Esophagus squamous epithelium (tissue), 5 donors: Measurements from ENCODE around the gene CNTN1. TPM values are rescaled to one million over a fixed set of nuclear protein-coding genes. Genes with fewer than 3 reads are reported as not detected.

Experiments
- DNase-seq: peaks from one replicate; lab custom pipeline; 2025; lab: John Stamatoyannopoulos, UW
- H3K27ac ChIP-seq, 4 donors: fragments of 200-600 bp; sonication (generic); one replicate each; pipeline ENCODE4 v1.5.1; 2016 to 2019; ENCODE audit warnings: mild to moderate bottlenecking in 1 of 4
- H3K27me3 ChIP-seq, 4 donors: fragments of 200-600 bp; sonication (generic); 1 replicate in 3 of 4; 2 replicates in 1 of 4; pipeline versions ENCODE4 v1.5.1 to v1.6.0; 2017 to 2021; ENCODE audit warnings: antibody characterized with exemption in 1 of 4
- H3K36me3 ChIP-seq, 3 donors: fragments of 200-600 bp; sonication (generic); one replicate each; pipeline ENCODE4 v1.5.1; 2016 to 2019
- H3K4me1 ChIP-seq, 3 donors: fragments of 200-600 bp; sonication (generic); one replicate each; pipeline ENCODE4 v1.5.1; 2017 to 2019
- H3K4me3 ChIP-seq, 4 donors: fragments of 200-600 bp; sonication (generic); 1 replicate in 3 of 4; 2 replicates in 1 of 4; pipeline ENCODE4 v1.5.1; 2016 to 2019; ENCODE audit warnings: mild to moderate bottlenecking in 2 of 4, moderate library complexity in 1 of 4
- H3K9me3 ChIP-seq, 3 donors: fragments of 200-600 bp; sonication (generic); one replicate each; pipeline ENCODE4 v1.5.1; 2016 to 2019
- POLR2A ChIP-seq, 4 donors: fragments of 450-650 bp; IDR thresholded peaks; one replicate each; pipeline ENCODE4 v1.6.1; 2017; ENCODE audit warnings: antibody characterized with exemption in 4 of 4, mild to moderate bottlenecking in 4 of 4, moderate library complexity in 3 of 4
- WGBS, 2 donors: methylation state at CpG; one replicate each; pipeline ENCODE4 v1.1.5; 2018; 5-methylcytosine and 5-hydroxymethylcytosine counted together
- intact Hi-C: fragments of 100-400 bp; cut with DNase I; formaldehyde crosslinking; loops from one replicate; pipeline ENCODE4 v1.15.0; 2022
- total RNA-seq, 4 donors: library from RNA; depleted of rRNA; stranded (reverse); fragments of >200 nt; gene quantifications; one replicate each; pipeline ENCODE4 v1.1.0, GENCODE V29; 2016
- TF ChIP-seq, protein P1 (sequence below), 6 experiments: fragments of 450-650 bp in 4 of 6; fragments of 200-600 bp in 2 of 6; sonication (generic) in 2 of 6; IDR thresholded peaks; one replicate each; pipeline ENCODE4 v1.5.1; 2016 to 2019; ENCODE audit warnings: antibody characterized with exemption in 6 of 6, mild to moderate bottlenecking in 4 of 6, moderate library complexity in 4 of 6
- donor health status: DM: yes; HTN: yes; CAD: no.

CNTN1 gene
- total RNA-seq, 4 donors from 2014 or later, result 0.83 to 15.7 (median 5.8) TPM

GRCh38 chr12:40853221-40853620, 161.0 kb downstream of the CNTN1 start:
- intact Hi-C loops, result no loop called here
- H3K36me3 ChIP-seq, result no peaks in the 10 kb centered on the region
- no peak for TF ChIP-seq POLR2A (IDR thresholded peaks at IDR 0.05)
- TF ChIP-seq, protein P1, sequence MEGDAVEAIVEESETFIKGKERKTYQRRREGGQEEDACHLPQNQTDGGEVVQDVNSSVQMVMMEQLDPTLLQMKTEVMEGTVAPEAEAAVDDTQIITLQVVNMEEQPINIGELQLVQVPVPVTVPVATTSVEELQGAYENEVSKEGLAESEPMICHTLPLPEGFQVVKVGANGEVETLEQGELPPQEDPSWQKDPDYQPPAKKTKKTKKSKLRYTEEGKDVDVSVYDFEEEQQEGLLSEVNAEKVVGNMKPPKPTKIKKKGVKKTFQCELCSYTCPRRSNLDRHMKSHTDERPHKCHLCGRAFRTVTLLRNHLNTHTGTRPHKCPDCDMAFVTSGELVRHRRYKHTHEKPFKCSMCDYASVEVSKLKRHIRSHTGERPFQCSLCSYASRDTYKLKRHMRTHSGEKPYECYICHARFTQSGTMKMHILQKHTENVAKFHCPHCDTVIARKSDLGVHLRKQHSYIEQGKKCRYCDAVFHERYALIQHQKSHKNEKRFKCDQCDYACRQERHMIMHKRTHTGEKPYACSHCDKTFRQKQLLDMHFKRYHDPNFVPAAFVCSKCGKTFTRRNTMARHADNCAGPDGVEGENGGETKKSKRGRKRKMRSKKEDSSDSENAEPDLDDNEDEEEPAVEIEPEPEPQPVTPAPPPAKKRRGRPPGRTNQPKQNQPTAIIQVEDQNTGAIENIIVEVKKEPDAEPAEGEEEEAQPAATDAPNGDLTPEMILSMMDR (IDR thresholded peaks at IDR 0.05), result no peak
- H3K27me3 ChIP-seq, result no peaks in the 10 kb centered on the region
- no peak overlapping the region for H3K4me3 ChIP-seq
- no peaks in the 10 kb centered on the region for H3K4me1 ChIP-seq
- H3K27ac ChIP-seq, result no peak overlapping the region
- no peaks in the 10 kb centered on the region for H3K9me3 ChIP-seq
- 26 to 38% methylated on average over 1 of the region's 1 CpG for WGBS, 2 donors
- no peak for DNase-seq

GRCh38 chr12:40854604-40855003, 162.4 kb downstream of the CNTN1 start:
- WGBS, 2 donors, result 53 to 55% methylated on average over 4 of the region's 4 CpGs

DNA sequence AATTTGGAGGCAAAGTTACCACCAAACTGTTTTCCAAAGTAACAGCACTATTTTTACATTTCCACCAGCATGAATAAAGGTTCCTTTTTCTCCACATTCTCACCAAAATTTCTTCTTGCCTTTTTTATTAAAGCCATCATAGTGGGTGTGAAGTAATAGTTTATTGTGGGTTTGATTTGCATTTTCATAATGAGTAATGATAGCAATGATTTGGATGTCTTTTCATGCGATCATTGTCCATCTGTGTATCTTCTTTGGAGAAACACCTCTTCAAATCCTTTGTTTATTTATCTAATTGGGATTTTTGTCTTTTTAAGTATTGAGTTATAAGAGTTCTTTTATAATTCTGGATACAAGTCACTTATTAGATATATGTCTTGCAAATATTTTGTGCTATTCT, 172.7 kb downstream of the CNTN1 start:
- no peak overlapping the region for H3K27ac ChIP-seq

More at GRCh38 chr12:40854604-40855003, 162.4 kb downstream of the CNTN1 start:
- no peak for DNase-seq
- Histone ChIP-seq H3K9me3 (no peaks in the 10 kb centered on the region), H3K36me3 (no peaks in the 10 kb centered on the region), H3K27me3 (no peaks in the 10 kb centered on the region), H3K4me1 (no peaks in the 10 kb centered on the region), H3K4me3 (no peak overlapping the region), H3K27ac (no peak overlapping the region)
- TF ChIP-seq, protein P1 (IDR thresholded peaks at IDR 0.05), result no peak
- no peak for TF ChIP-seq POLR2A (IDR thresholded peaks at IDR 0.05)
- intact Hi-C loops, result no loop called here

GRCh38 chr12:40870981-40871380, 178.7 kb downstream of the CNTN1 start:
- no peak for TF ChIP-seq POLR2A (IDR thresholded peaks at IDR 0.05)
- TF ChIP-seq, protein P1 (IDR thresholded peaks at IDR 0.05), result no peak
- Histone ChIP-seq H3K9me3 (no peaks in the 10 kb centered on the region), H3K4me3 (no peak overlapping the region), H3K27ac (no peak overlapping the region), H3K27me3 (no peaks in the 10 kb centered on the region), H3K36me3 (no peaks in the 10 kb centered on the region), H3K4me1 (no peaks in the 10 kb centered on the region)
- intact Hi-C loops, result no loop called here
- DNase-seq, result no peak

More for the DNA sequence above, 172.7 kb downstream of the CNTN1 start:
- H3K4me3 ChIP-seq, result no peak overlapping the region
- no peaks in the 10 kb centered on the region for H3K36me3 ChIP-seq
- intact Hi-C loops, result no loop called here
- H3K9me3 ChIP-seq, result no peaks in the 10 kb centered on the region
- no peaks in the 10 kb centered on the region for H3K4me1 ChIP-seq
- TF ChIP-seq, protein P1 (IDR thresholded peaks at IDR 0.05), result no peak
- TF ChIP-seq POLR2A (IDR thresholded peaks at IDR 0.05), result no peak
- no peak for DNase-seq
- WGBS, 2 donors, result 70 to 78% methylated on average over 1 of the region's 1 CpG
- H3K27me3 ChIP-seq, result no peaks in the 10 kb centered on the region

GRCh38 chr12:40874868-40875267, 182.6 kb downstream of the CNTN1 start:
- no peaks in the 10 kb centered on the region for H3K36me3 ChIP-seq
- no peaks in the 10 kb centered on the region for H3K9me3 ChIP-seq
- no peaks in the 10 kb centered on the region for H3K4me1 ChIP-seq
- H3K27me3 ChIP-seq, result no peaks in the 10 kb centered on the region
- DNase-seq, result no peak
- WGBS, 2 donors, result 57 to 61% methylated on average over 1 of the region's 1 CpG
- TF ChIP-seq, protein P1 (IDR thresholded peaks at IDR 0.05), result no peak
- TF ChIP-seq POLR2A (IDR thresholded peaks at IDR 0.05), result no peak
- no peak overlapping the region for H3K4me3 ChIP-seq
- intact Hi-C loops, result no loop called here
- H3K27ac ChIP-seq, result no peak overlapping the region
